HCT116 (cell line): Measurements from ENCODE around the gene RIMBP2.

ENCODE experiments used
- ATF3 ChIP-seq: IDR thresholded peaks from 2 replicates; pipeline ENCODE4 v1.6.1; 2012
- CEBPB ChIP-seq: IDR thresholded peaks from 2 replicates; pipeline ENCODE4 v1.6.1; 2012; ENCODE audit warnings: low read depth
- EGR1 ChIP-seq: IDR thresholded peaks from 2 replicates; pipeline ENCODE4 v1.6.1; 2012; ENCODE audit warnings: low read depth
- EZH2 ChIP-seq: fragments of 200-600 bp; sonication (generic); IDR thresholded peaks from 2 replicates; pipeline ENCODE4 v1.6.1; 2017; ENCODE audit warnings: antibody characterized with exemption, mixed run types
- EZH2phosphoT487 ChIP-seq: fragments of 200-600 bp; IDR thresholded peaks from 2 replicates; pipeline ENCODE4 v1.6.1; 2018; ENCODE audit warnings: antibody characterized with exemption, borderline replicate concordance
- MAX ChIP-seq: IDR thresholded peaks from 2 replicates; pipeline ENCODE4 v1.6.1; 2012
- POLR2A ChIP-seq: IDR thresholded peaks from 2 replicates; pipeline ENCODE4 v1.7.0; 2011; ENCODE audit warnings: borderline replicate concordance; ENCODE audit not compliant: insufficient read depth, insufficient read length; ENCODE audit errors: extremely low read depth
- SRF ChIP-seq: IDR thresholded peaks from 2 replicates; pipeline ENCODE4 v1.6.1; 2012; ENCODE audit warnings: low read depth
- TCF7L2 ChIP-seq: IDR thresholded peaks from 2 replicates; pipeline ENCODE4 v1.7.0; 2011; ENCODE audit warnings: borderline replicate concordance, inconsistent platforms; ENCODE audit not compliant: insufficient read depth, insufficient read length; ENCODE audit errors: extremely low read depth
- YY1 ChIP-seq: IDR thresholded peaks from 2 replicates; pipeline ENCODE4 v1.6.1; 2011; ENCODE audit warnings: low read length, low read depth, moderate library complexity, mild to moderate bottlenecking; ENCODE audit not compliant: insufficient replicate concordance; ENCODE audit errors: extremely low read depth
- ZNF274 ChIP-seq: fragments of 200-500 bp; sonication (Bioruptor generic); IDR thresholded peaks from 2 replicates; pipeline ENCODE4 v1.6.1; 2014; ENCODE audit warnings: mild to moderate bottlenecking, low read depth, low read length, inconsistent platforms
- TF ChIP-seq, protein P1 (sequence below), 3 experiments: fragments of 200-600 bp in 1 of 3; sonication (generic) in 1 of 3; IDR thresholded peaks in 2 of 3; conservative IDR thresholded peaks in 1 of 3; 2 replicates each; pipeline ENCODE4 v1.5.1; 2012 to 2017; ENCODE audit warnings: low read depth in 2 of 3, low read length in 2 of 3, antibody characterized with exemption in 1 of 3, borderline replicate concordance in 1 of 3, control low read depth in 1 of 3, mild to moderate bottlenecking in 1 of 3, mixed read lengths in 1 of 3, mixed run types in 1 of 3, moderate library complexity in 1 of 3; ENCODE audit not compliant: insufficient read depth in 1 of 3
- TF ChIP-seq, protein P2 (sequence below): IDR thresholded peaks from 2 replicates; pipeline ENCODE4 v1.6.1; 2012; ENCODE audit warnings: low read depth

- no peak for TF ChIP-seq SRF
- no peak for TF ChIP-seq POLR2A
- TF ChIP-seq, protein P1, sequence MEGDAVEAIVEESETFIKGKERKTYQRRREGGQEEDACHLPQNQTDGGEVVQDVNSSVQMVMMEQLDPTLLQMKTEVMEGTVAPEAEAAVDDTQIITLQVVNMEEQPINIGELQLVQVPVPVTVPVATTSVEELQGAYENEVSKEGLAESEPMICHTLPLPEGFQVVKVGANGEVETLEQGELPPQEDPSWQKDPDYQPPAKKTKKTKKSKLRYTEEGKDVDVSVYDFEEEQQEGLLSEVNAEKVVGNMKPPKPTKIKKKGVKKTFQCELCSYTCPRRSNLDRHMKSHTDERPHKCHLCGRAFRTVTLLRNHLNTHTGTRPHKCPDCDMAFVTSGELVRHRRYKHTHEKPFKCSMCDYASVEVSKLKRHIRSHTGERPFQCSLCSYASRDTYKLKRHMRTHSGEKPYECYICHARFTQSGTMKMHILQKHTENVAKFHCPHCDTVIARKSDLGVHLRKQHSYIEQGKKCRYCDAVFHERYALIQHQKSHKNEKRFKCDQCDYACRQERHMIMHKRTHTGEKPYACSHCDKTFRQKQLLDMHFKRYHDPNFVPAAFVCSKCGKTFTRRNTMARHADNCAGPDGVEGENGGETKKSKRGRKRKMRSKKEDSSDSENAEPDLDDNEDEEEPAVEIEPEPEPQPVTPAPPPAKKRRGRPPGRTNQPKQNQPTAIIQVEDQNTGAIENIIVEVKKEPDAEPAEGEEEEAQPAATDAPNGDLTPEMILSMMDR (IDR thresholded peaks at IDR 0.05 in 2 of 3, conservative IDR thresholded peaks at IDR 0.05 in 1 of 3; ENCODE audit: borderline replicate concordance in 1 of 3, insufficient read depth in 1 of 3, low read depth in 2 of 3, low read length in 2 of 3) = no peak
- TF ChIP-seq ZNF274 = no peak
- no peak for TF ChIP-seq CEBPB
- no peak for TF ChIP-seq YY1
- no peak for TF ChIP-seq EZH2
- TF ChIP-seq ATF3 = no peak
- TF ChIP-seq, protein P2, sequence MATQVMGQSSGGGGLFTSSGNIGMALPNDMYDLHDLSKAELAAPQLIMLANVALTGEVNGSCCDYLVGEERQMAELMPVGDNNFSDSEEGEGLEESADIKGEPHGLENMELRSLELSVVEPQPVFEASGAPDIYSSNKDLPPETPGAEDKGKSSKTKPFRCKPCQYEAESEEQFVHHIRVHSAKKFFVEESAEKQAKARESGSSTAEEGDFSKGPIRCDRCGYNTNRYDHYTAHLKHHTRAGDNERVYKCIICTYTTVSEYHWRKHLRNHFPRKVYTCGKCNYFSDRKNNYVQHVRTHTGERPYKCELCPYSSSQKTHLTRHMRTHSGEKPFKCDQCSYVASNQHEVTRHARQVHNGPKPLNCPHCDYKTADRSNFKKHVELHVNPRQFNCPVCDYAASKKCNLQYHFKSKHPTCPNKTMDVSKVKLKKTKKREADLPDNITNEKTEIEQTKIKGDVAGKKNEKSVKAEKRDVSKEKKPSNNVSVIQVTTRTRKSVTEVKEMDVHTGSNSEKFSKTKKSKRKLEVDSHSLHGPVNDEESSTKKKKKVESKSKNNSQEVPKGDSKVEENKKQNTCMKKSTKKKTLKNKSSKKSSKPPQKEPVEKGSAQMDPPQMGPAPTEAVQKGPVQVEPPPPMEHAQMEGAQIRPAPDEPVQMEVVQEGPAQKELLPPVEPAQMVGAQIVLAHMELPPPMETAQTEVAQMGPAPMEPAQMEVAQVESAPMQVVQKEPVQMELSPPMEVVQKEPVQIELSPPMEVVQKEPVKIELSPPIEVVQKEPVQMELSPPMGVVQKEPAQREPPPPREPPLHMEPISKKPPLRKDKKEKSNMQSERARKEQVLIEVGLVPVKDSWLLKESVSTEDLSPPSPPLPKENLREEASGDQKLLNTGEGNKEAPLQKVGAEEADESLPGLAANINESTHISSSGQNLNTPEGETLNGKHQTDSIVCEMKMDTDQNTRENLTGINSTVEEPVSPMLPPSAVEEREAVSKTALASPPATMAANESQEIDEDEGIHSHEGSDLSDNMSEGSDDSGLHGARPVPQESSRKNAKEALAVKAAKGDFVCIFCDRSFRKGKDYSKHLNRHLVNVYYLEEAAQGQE = no peak
- no peak for TF ChIP-seq EZH2phosphoT487
- no peak for TF ChIP-seq TCF7L2
- no peak for TF ChIP-seq EGR1
- TF ChIP-seq MAX = no peak
These were observed 30.2 kb downstream of the RIMBP2 start for GRCh38 chr12:130685850-130686249.
